ENCODE measurements around the gene PDCD1. TPM values are rescaled to one million over a fixed set of nuclear protein-coding genes. Genes with fewer than 3 reads are reported as not detected.

PDCD1 gene
- total RNA-seq, 1 donor from 2014 or later: 3.3 TPM

DNA sequence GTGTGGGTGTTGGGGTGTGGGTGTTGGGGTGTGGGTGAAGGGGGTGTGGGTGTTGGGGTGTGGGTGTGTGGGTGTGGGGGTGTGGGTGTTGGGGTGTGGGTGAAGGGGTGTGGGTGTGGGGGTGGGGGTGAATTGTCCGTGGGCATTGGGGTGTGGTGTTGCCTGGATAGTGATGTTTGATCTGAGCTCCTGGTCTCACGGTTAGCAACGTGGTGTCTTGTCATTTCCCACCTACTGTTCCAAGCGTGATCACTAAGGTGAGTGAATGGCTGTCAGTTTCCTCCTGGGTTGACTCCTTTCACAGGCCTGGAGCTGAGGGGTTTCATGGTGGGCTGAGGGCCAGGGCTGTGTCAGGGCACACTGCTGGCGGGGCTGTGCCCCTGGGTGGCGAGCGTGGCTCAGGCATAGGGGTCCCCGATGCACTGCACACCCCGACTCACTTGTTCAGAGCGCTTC is 38.1 kb upstream of the PDCD1 start:
- TF ChIP-seq, protein P1, sequence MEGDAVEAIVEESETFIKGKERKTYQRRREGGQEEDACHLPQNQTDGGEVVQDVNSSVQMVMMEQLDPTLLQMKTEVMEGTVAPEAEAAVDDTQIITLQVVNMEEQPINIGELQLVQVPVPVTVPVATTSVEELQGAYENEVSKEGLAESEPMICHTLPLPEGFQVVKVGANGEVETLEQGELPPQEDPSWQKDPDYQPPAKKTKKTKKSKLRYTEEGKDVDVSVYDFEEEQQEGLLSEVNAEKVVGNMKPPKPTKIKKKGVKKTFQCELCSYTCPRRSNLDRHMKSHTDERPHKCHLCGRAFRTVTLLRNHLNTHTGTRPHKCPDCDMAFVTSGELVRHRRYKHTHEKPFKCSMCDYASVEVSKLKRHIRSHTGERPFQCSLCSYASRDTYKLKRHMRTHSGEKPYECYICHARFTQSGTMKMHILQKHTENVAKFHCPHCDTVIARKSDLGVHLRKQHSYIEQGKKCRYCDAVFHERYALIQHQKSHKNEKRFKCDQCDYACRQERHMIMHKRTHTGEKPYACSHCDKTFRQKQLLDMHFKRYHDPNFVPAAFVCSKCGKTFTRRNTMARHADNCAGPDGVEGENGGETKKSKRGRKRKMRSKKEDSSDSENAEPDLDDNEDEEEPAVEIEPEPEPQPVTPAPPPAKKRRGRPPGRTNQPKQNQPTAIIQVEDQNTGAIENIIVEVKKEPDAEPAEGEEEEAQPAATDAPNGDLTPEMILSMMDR (IDR thresholded peaks at IDR 0.05; ENCODE audit: borderline replicate concordance): no peak
- H3K27me3 ChIP-seq (ENCODE audit: low read depth): peaks cover 18% of the 10 kb centered on the region
- DNase-seq: no peak
- intact Hi-C loops (cut with micrococcal nuclease): no loop called here
- H3K4me1 ChIP-seq: peaks cover 20% of the 10 kb centered on the region
- no peak overlapping the region for H3K27ac ChIP-seq (replicated peaks)
- no peaks in the 10 kb centered on the region for H3K9me3 ChIP-seq (replicated peaks)
- H3K4me3 ChIP-seq: no peak overlapping the region
- H3K36me3 ChIP-seq: no peaks in the 10 kb centered on the region

DNA sequence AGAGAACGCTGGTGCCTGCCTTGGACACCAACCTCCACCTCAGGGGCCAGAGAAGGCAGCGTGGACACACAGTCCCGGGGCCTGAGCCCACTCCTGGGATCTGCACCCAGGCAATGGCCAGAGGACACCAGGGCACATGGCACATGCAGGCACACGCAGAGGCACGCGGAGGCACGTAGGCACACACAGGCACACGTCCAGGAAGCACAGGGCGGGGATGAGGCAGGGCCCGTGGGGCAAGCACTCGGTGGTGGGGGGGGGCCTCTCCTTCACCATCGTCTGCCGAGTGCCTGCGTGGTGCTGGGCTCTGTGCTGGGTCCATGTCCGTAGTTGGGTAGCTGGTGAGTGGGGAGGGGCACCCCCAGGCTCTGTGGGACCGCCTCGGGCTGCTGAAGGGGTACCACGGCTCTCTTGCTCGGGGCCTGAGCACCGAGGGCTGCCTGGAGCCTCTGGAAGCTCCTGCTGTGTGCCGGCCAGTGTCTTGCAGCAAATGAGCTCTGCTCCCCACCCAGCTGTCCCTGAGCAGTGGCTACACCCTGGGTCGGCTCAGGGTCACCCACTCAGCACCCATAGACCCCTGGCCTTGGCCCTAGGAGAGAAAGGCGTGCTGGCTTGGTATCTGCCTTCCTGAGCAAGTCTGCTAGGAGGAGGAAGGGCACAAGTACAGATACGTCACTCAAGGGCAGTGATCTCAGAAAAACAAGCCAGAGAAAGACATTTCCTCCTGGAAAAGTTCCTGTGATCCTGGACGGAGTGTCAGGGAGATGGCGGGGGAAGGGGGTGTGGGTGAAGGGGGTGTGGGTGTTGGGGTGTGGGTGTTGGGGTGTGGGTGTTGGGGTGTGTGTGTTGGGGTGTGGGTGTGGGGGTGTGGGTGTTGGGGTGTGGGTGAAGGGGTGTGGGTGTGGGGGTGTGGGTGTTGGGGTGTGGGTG is 37.3 kb upstream of the PDCD1 start:
- peaks cover 20% of the 10 kb centered on the region for H3K4me1 ChIP-seq
- H3K36me3 ChIP-seq: no peaks in the 10 kb centered on the region
- H3K9me3 ChIP-seq (replicated peaks): no peaks in the 10 kb centered on the region
- H3K4me3 ChIP-seq: no peak overlapping the region
- H3K27ac ChIP-seq (replicated peaks): peak overlapping the region; percentile 55
- TF ChIP-seq, protein P1 (IDR thresholded peaks at IDR 0.05; ENCODE audit: borderline replicate concordance): no peak
- intact Hi-C loops (cut with micrococcal nuclease): no loop called here
- H3K27me3 ChIP-seq (ENCODE audit: low read depth): peaks cover 10% of the 10 kb centered on the region
- no peak for DNase-seq

DNA sequence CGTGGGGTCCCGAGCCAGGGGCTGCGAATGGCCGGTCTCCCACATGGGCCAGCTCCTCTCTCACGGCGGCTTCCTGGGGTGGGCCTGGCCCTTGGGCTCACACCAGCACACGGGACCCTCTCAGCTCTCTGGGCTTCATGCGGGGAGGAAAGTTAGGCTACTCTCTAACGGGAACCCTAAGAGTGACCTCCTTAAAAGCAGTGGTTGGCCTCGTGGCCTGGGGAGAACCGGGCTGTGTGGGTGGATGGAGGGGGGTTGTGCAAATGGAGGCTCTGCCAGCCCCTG is 36.7 kb upstream of the PDCD1 start:
- Histone ChIP-seq H3K36me3 (no peaks in the 10 kb centered on the region), H3K27ac (replicated peaks) (no peak overlapping the region), H3K27me3 (ENCODE audit: low read depth) (peaks cover 4% of the 10 kb centered on the region), H3K4me3 (no peak overlapping the region), H3K4me1 (peaks cover 16% of the 10 kb centered on the region), H3K9me3 (replicated peaks) (no peaks in the 10 kb centered on the region)
- TF ChIP-seq, protein P1 (IDR thresholded peaks at IDR 0.05; ENCODE audit: borderline replicate concordance): no peak
- intact Hi-C loops (cut with micrococcal nuclease): no loop called here
- DNase-seq: no peak

DNA sequence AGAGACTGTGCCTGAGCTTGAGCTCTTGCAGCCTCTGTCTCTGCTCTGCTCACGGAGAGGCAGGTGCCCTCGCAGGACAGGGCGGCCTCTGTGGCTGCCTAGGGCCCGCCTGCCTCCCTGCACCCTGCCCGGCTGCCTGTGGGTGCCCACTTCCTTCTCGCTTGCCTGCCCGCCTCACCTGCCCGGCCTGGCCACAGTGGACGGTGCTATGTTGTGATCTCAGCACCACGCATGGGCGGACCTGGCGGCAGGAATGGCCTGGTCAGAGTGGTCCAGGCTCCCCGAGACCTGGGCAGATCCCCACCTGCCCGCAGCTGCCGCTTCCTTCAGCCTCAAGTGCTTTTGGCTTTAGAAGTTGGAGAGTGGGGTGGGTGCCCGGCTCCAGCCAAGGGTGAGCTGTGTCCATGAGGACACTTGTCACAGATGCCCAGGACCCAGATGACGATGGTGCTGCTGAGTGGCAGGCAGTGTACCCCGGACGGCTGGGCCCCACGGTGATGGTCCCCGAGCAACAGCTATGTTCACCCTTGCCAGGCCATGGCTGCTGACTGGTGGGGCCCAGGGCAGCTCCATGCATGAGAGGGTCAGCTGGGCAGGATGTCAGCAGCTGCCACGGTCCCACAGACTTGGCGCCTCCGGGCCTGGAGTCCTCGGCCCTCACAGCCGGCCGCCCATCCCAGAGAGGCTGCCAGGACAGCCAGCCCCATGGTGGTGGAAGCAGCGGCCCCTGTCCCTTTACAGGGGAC is 36.2 kb upstream of the PDCD1 start:
- no peaks in the 10 kb centered on the region for H3K27me3 ChIP-seq (ENCODE audit: low read depth)
- no peaks in the 10 kb centered on the region for H3K9me3 ChIP-seq (replicated peaks)
- TF ChIP-seq, protein P1 (IDR thresholded peaks at IDR 0.05; ENCODE audit: borderline replicate concordance): no peak
- no peak overlapping the region for H3K4me3 ChIP-seq
- H3K27ac ChIP-seq (replicated peaks): no peak overlapping the region
- intact Hi-C loops (cut with micrococcal nuclease): no loop called here
- H3K4me1 ChIP-seq: peaks cover 11% of the 10 kb centered on the region
- H3K36me3 ChIP-seq: no peaks in the 10 kb centered on the region
- no peak for DNase-seq

DNA sequence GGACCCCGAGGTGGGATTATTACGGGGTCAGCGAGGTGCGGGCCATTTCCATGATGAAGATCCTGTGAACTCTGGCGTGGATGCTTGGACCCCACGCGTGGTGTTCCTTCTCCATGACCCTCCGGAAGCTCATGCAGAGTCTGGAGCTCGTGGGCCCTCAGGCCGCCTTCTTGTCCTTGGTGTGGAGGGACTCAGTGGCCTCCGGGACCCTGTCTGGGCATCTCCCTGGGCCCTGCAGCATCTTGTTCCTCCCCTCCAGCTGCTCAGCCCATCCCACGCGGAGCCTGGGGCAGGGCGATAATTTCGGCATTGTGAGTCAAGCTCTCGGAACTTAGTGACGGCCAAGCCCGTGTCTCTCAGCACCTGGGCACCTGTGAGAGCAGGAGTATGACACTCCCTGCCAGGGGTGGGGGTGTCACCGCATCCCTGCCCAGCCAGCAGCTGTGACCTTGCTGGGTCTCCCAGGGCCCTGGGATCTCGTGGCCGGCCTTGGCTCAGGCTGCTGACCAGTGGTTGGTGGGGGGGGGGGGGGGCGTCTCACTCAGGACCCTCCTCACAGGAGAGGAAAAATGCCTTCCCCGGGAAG is 35.5 kb upstream of the PDCD1 start:
- Histone ChIP-seq H3K4me3 (no peak overlapping the region), H3K36me3 (no peaks in the 10 kb centered on the region), H3K27me3 (ENCODE audit: low read depth) (no peaks in the 10 kb centered on the region), H3K4me1 (peaks cover 6% of the 10 kb centered on the region), H3K27ac (replicated peaks) (no peak overlapping the region), H3K9me3 (replicated peaks) (no peaks in the 10 kb centered on the region)
- intact Hi-C loops (cut with micrococcal nuclease): no loop called here
- DNase-seq: no peak
- TF ChIP-seq, protein P1 (IDR thresholded peaks at IDR 0.05; ENCODE audit: borderline replicate concordance): no peak
